HG03442 (cell line): ENCODE data around the gene WIPF1.

ENCODE experiments used
- ATAC-seq: cut with Tn5 transposase; IDR thresholded peaks from one replicate; pipeline ENCODE4 v1.9.1; 2021; ENCODE audit warnings: mild to moderate bottlenecking, moderate library complexity; ENCODE audit not compliant: unreplicated experiment

WIPF1 gene

GRCh38 chr2:174599310-174599921 is 1.8 kb upstream of the WIPF1 start:
- no peak for ATAC-seq

GRCh38 chr2:174597009-174597344 is 627 bp downstream of the WIPF1 start:
- no peak for ATAC-seq

- ATAC-seq = no peak
Observed at GRCh38 chr2:174595891-174596397, 1.7 kb downstream of the WIPF1 start.

GRCh38 chr2:174595116-174595809 is 2.3 kb downstream of the WIPF1 start:
- ATAC-seq = no peak

GRCh38 chr2:174594456-174594855 is 3.1 kb downstream of the WIPF1 start:
- ATAC-seq = no peak

- ATAC-seq = peak; percentile 70
Observed at GRCh38 chr2:174593574-174594203, 3.9 kb downstream of the WIPF1 start.

GRCh38 chr2:174593041-174593440 is 4.6 kb downstream of the WIPF1 start:
- no peak for ATAC-seq

- no peak for ATAC-seq
Observed at GRCh38 chr2:174591740-174592139, 5.9 kb downstream of the WIPF1 start.

GRCh38 chr2:174590928-174591648 is 6.5 kb downstream of the WIPF1 start:
- no peak for ATAC-seq

GRCh38 chr2:174590346-174590745 is 7.3 kb downstream of the WIPF1 start:
- no peak for ATAC-seq

GRCh38 chr2:174589334-174589733 is 8.3 kb downstream of the WIPF1 start:
- ATAC-seq = no peak

- no peak for ATAC-seq
Observed at GRCh38 chr2:174588463-174588862, 9.1 kb downstream of the WIPF1 start.

GRCh38 chr2:174587579-174587978 is 10.0 kb downstream of the WIPF1 start:
- ATAC-seq = no peak

- ATAC-seq = no peak
Observed at GRCh38 chr2:174586418-174587295, 10.9 kb downstream of the WIPF1 start.

- ATAC-seq = no peak
Observed at GRCh38 chr2:174585657-174586252, 11.8 kb downstream of the WIPF1 start.

GRCh38 chr2:174585146-174585545 is 12.5 kb downstream of the WIPF1 start:
- no peak for ATAC-seq

GRCh38 chr2:174581491-174581890 is 16.1 kb downstream of the WIPF1 start:
- peak; percentile 58 for ATAC-seq

GRCh38 chr2:174580951-174581350 is 16.7 kb downstream of the WIPF1 start:
- ATAC-seq = no peak

- ATAC-seq = peak; percentile 62
Observed at GRCh38 chr2:174577967-174578589, 19.5 kb downstream of the WIPF1 start.
